Astrocyte (in vitro differentiated cells and primary cell): ENCODE results near the gene FAM210A. TPM values are rescaled to one million over a fixed set of nuclear protein-coding genes. Genes with fewer than 3 reads are reported as not detected.

Experiments used
- DNase-seq: peaks from one replicate; pipeline ENCODE4 v3.0.0-alpha.2; 2010; ENCODE audit warnings: low read depth
- FAIRE-seq: peaks from 2 replicates; lab custom pipeline; 2011; peaks lifted over from hg19 to GRCh38; lab: Jason Lieb, UNC
- H2AFZ ChIP-seq: 2 replicates; pipeline ENCODE4 v1.6.0; 2012; ENCODE audit warnings: low read depth, low read length, inconsistent platforms
- H3K27ac ChIP-seq: 2 replicates; pipeline ENCODE4 v1.5.1; 2011; ENCODE audit warnings: low read depth, low read length, inconsistent platforms
- H3K27me3 ChIP-seq: 2 replicates; pipeline ENCODE4 v1.6.0; 2011; ENCODE audit warnings: low read length, inconsistent platforms; ENCODE audit not compliant: insufficient read depth
- H3K36me3 ChIP-seq: 2 replicates; pipeline ENCODE4 v1.5.1; 2011; ENCODE audit warnings: low read length, inconsistent platforms; ENCODE audit not compliant: insufficient read depth
- H3K4me1 ChIP-seq: 2 replicates; pipeline ENCODE4 v1.5.1; 2011; ENCODE audit warnings: low read length, inconsistent platforms; ENCODE audit not compliant: insufficient read depth
- H3K4me2 ChIP-seq: 2 replicates; pipeline ENCODE4 v1.6.0; 2012; ENCODE audit warnings: low read length, inconsistent platforms
- H3K4me3 ChIP-seq: 2 replicates; pipeline ENCODE4 v1.5.1; 2011; ENCODE audit warnings: low read depth, mild to moderate bottlenecking, low read length, inconsistent platforms; ENCODE audit not compliant: insufficient read depth
- H3K79me2 ChIP-seq: 2 replicates; pipeline ENCODE4 v1.6.0; 2012; ENCODE audit warnings: mild to moderate bottlenecking, low read length, inconsistent platforms; ENCODE audit not compliant: insufficient read depth
- H3K9ac ChIP-seq: 2 replicates; pipeline ENCODE4 v1.6.0; 2012; ENCODE audit warnings: mild to moderate bottlenecking, low read length, inconsistent platforms
- H3K9me3 ChIP-seq: 2 replicates; pipeline ENCODE4 v1.5.1; 2012; ENCODE audit warnings: low read depth, mild to moderate bottlenecking, low read length, inconsistent platforms; ENCODE audit not compliant: insufficient read depth
- H4K20me1 ChIP-seq: 2 replicates; pipeline ENCODE4 v1.6.0; 2012; ENCODE audit warnings: low read length, inconsistent platforms; ENCODE audit not compliant: insufficient read depth
- H3K27ac Mint-ChIP-seq: one replicate; pipeline ENCODE4 v1.8.0; 2021; ENCODE audit warnings: mild to moderate bottlenecking, mixed read lengths; ENCODE audit not compliant: unreplicated experiment
- H3K27me3 Mint-ChIP-seq: one replicate; pipeline ENCODE4 v1.8.0; 2021; ENCODE audit warnings: low read depth, mixed read lengths; ENCODE audit not compliant: unreplicated experiment
- H3K36me3 Mint-ChIP-seq: one replicate; pipeline ENCODE4 v1.8.0; 2021; ENCODE audit warnings: low read depth, mixed read lengths; ENCODE audit not compliant: unreplicated experiment
- H3K4me1 Mint-ChIP-seq: one replicate; pipeline ENCODE4 v1.8.0; 2021; ENCODE audit warnings: low read depth, mixed read lengths; ENCODE audit not compliant: unreplicated experiment
- H3K4me3 Mint-ChIP-seq: one replicate; pipeline ENCODE4 v1.8.0; 2021; ENCODE audit warnings: mild to moderate bottlenecking, moderate library complexity, mixed read lengths; ENCODE audit not compliant: unreplicated experiment
- H3K9me3 Mint-ChIP-seq: one replicate; pipeline ENCODE4 v1.8.0; 2021; ENCODE audit warnings: mild to moderate bottlenecking, mixed read lengths; ENCODE audit not compliant: unreplicated experiment
- CTCF ChIP-seq: IDR thresholded peaks from 2 replicates; pipeline ENCODE4 v1.5.1; 2011; ENCODE audit warnings: low read depth, mild to moderate bottlenecking, inconsistent platforms, low read length, moderate library complexity; ENCODE audit not compliant: insufficient read depth
- EZH2 ChIP-seq: IDR thresholded peaks from 2 replicates; pipeline ENCODE4 v1.6.1; 2012; ENCODE audit warnings: mild to moderate bottlenecking, low read length, inconsistent platforms; ENCODE audit not compliant: insufficient read depth
- total RNA-seq: library from RNA; stranded (reverse); gene quantifications from 2 replicates; pipeline ENCODE4 v1.2.1, GENCODE V29; 2021

Gene FAM210A
- total RNA-seq, 1 donor from 2014 or later = 21.9 TPM

- FAIRE-seq = no peak
- peak overlapping the region; percentile 77 for H3K4me2 ChIP-seq
Measured at GRCh38 chr18:13641551-13642439, 84.6 kb downstream of the FAM210A start.

GRCh38 chr18:13640266-13640860 is 86.0 kb downstream of the FAM210A start:
- FAIRE-seq = no peak
- H3K27ac Mint-ChIP-seq = no peak overlapping the region
- Histone ChIP-seq H3K4me1 (no peaks in the 10 kb centered on the region), H4K20me1 (no peaks in the 10 kb centered on the region), H3K9me3 (no peaks in the 10 kb centered on the region), H3K9ac (no peak overlapping the region), H3K79me2 (no peaks in the 10 kb centered on the region), H3K36me3 (no peaks in the 10 kb centered on the region), H3K4me3 (no peak overlapping the region), H3K4me2 (no peak overlapping the region), H2AFZ (no peak overlapping the region), H3K27ac (no peak overlapping the region), H3K27me3 (peaks cover 11% of the 10 kb centered on the region)
- H3K36me3 Mint-ChIP-seq = no peaks in the 10 kb centered on the region
- no peak overlapping the region for H3K4me3 Mint-ChIP-seq
- H3K4me1 Mint-ChIP-seq = no peaks in the 10 kb centered on the region
- no peak for TF ChIP-seq EZH2
- no peak for TF ChIP-seq CTCF
- peaks cover 9% of the 10 kb centered on the region for H3K27me3 Mint-ChIP-seq
- no peak for DNase-seq
- peaks cover 7% of the 10 kb centered on the region for H3K9me3 Mint-ChIP-seq

More at GRCh38 chr18:13641551-13642439, 84.6 kb downstream of the FAM210A start:
- Mint-ChIP-seq H3K36me3 (no peaks in the 10 kb centered on the region), H3K4me1 (peaks cover 2% of the 10 kb centered on the region), H3K27me3 (peaks cover 9% of the 10 kb centered on the region), H3K27ac (no peak overlapping the region), H3K4me3 (no peak overlapping the region), H3K9me3 (peaks cover 7% of the 10 kb centered on the region)
- peak; percentile 64 for TF ChIP-seq EZH2
- TF ChIP-seq CTCF = no peak
- Histone ChIP-seq H3K4me3 (peak overlapping the region; percentile 39), H3K9ac (no peak overlapping the region), H3K27me3 (peaks cover 11% of the 10 kb centered on the region), H3K79me2 (no peaks in the 10 kb centered on the region), H2AFZ (peak overlapping the region; percentile 52), H3K4me1 (no peaks in the 10 kb centered on the region), H3K27ac (no peak overlapping the region), H3K9me3 (no peaks in the 10 kb centered on the region), H4K20me1 (no peaks in the 10 kb centered on the region), H3K36me3 (no peaks in the 10 kb centered on the region)
- no peak for DNase-seq
